Measurements from ENCODE around the gene ENTPD7.

Gene ENTPD7

DNA sequence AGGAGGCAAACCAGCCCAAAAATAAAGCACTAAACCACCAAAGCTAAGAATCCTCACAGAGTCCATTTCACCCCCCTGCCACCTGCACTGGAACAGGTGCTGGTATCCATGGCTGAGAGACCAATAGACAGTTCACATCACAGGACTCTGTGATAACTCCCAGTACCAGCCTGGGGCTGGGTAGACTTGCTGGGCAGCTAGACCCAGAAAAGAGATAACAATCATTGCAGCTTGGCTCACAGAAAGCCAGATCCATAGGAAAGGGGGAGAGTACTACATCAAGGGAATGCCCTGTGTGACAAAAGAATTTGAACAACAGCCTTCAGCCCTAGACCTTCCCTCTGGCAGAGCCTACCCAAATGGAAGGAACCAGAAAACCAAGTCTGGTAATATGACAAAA is 25.5 kb upstream of the ENTPD7 start:
- no peak for DNase-seq (ENCODE audit: low spot score)
- in situ Hi-C loops (cut with MboI; ENCODE audit: low sequenced_read_pairs, unreplicated experiment) = no loop called here
- TF ChIP-seq CTCF (IDR thresholded peaks at IDR 0.05; ENCODE audit: borderline replicate concordance, control extremely low read depth, extremely low read depth, insufficient read depth, missing control alignments) = no peak

GRCh38 chr10:99647601-99648151 is 11.6 kb upstream of the ENTPD7 start:
- in situ Hi-C loops (cut with MboI; ENCODE audit: low sequenced_read_pairs, unreplicated experiment) = no loop called here
- TF ChIP-seq CTCF (IDR thresholded peaks at IDR 0.05; ENCODE audit: borderline replicate concordance, control extremely low read depth, extremely low read depth, insufficient read depth, missing control alignments) = no peak
- no peak for DNase-seq (ENCODE audit: low spot score)

GRCh38 chr10:99648717-99649116 is 10.6 kb upstream of the ENTPD7 start:
- in situ Hi-C loops (cut with MboI; ENCODE audit: low sequenced_read_pairs, unreplicated experiment) = no loop called here
- no peak for DNase-seq (ENCODE audit: low spot score)
- TF ChIP-seq CTCF (IDR thresholded peaks at IDR 0.05; ENCODE audit: borderline replicate concordance, control extremely low read depth, extremely low read depth, insufficient read depth, missing control alignments) = no peak

GRCh38 chr10:99652800-99653390 is 6.4 kb upstream of the ENTPD7 start:
- in situ Hi-C loops (cut with MboI; ENCODE audit: low sequenced_read_pairs, unreplicated experiment) = no loop called here
- no peak for DNase-seq (ENCODE audit: low spot score)
- TF ChIP-seq CTCF (IDR thresholded peaks at IDR 0.05; ENCODE audit: borderline replicate concordance, control extremely low read depth, extremely low read depth, insufficient read depth, missing control alignments) = no peak

- no peak for DNase-seq (ENCODE audit: low spot score)
- TF ChIP-seq CTCF (IDR thresholded peaks at IDR 0.05; ENCODE audit: borderline replicate concordance, control extremely low read depth, extremely low read depth, insufficient read depth, missing control alignments) = no peak
- in situ Hi-C loops (cut with MboI; ENCODE audit: low sequenced_read_pairs, unreplicated experiment) = no loop called here
These were observed 4.7 kb upstream of the ENTPD7 start for GRCh38 chr10:99654390-99655175.

- in situ Hi-C loops (cut with MboI; ENCODE audit: low sequenced_read_pairs, unreplicated experiment) = no loop called here
- TF ChIP-seq CTCF (IDR thresholded peaks at IDR 0.05; ENCODE audit: borderline replicate concordance, control extremely low read depth, extremely low read depth, insufficient read depth, missing control alignments) = no peak
- no peak for DNase-seq (ENCODE audit: low spot score)
These were observed 2.9 kb upstream of the ENTPD7 start for GRCh38 chr10:99656199-99657064.

Measured in GM13976 (cell line).